H9 (cell line): ENCODE measurements around the gene KIF19. TPM values are rescaled to one million over a fixed set of nuclear protein-coding genes. Genes with fewer than 3 reads are reported as not detected.
A peak's percentile ranks its signal among the peaks of the same experiment; 100 is the strongest.

ENCODE experiments used
- DNase-seq: peaks from one replicate; pipeline ENCODE4 v3.0.0-alpha.2; 2017
- H2AFZ ChIP-seq: one replicate; pipeline ENCODE4 v1.6.1; 2013; ENCODE audit warnings: mild to moderate bottlenecking, low read length, control low read depth, moderate library complexity
- H2AK5ac ChIP-seq: 2 replicates; pipeline ENCODE4 v1.6.1; 2013; ENCODE audit warnings: low read length, control low read depth, mixed read lengths; ENCODE audit not compliant: insufficient read length
- H2BK120ac ChIP-seq: one replicate; pipeline ENCODE4 v1.6.1; 2013; ENCODE audit warnings: low read depth, mild to moderate bottlenecking, low read length, control low read depth, inconsistent platforms; ENCODE audit not compliant: poor library complexity, severe bottlenecking
- H2BK12ac ChIP-seq: 2 replicates; pipeline ENCODE4 v1.6.1; 2013; ENCODE audit warnings: low read length, control low read depth, mixed read lengths, low read depth; ENCODE audit not compliant: insufficient read length
- H2BK15ac ChIP-seq: 2 replicates; pipeline ENCODE4 v1.6.1; 2013; ENCODE audit warnings: low read depth, low read length, control low read depth
- H2BK20ac ChIP-seq: one replicate; pipeline ENCODE4 v1.6.1; 2013; ENCODE audit warnings: low read depth, mild to moderate bottlenecking, low read length, control low read depth, inconsistent platforms; ENCODE audit not compliant: poor library complexity, severe bottlenecking
- H2BK5ac ChIP-seq: 2 replicates; pipeline ENCODE4 v1.6.1; 2013; ENCODE audit warnings: low read length, control low read depth, mixed read lengths; ENCODE audit not compliant: insufficient read length
- H3K14ac ChIP-seq: 2 replicates; pipeline ENCODE4 v1.6.1; 2013; ENCODE audit warnings: low read length, control low read depth; ENCODE audit not compliant: insufficient read depth
- H3K18ac ChIP-seq: 2 replicates; pipeline ENCODE4 v1.6.1; 2013; ENCODE audit warnings: low read depth, mild to moderate bottlenecking, mixed read lengths, low read length, control low read depth; ENCODE audit not compliant: insufficient read length
- H3K23ac ChIP-seq: 2 replicates; pipeline ENCODE4 v1.6.1; 2013; ENCODE audit warnings: low read length, control low read depth, mixed read lengths, low read depth; ENCODE audit not compliant: insufficient read length
- H3K23me2 ChIP-seq: 2 replicates; pipeline ENCODE4 v1.6.1; 2013; ENCODE audit warnings: low read depth, mild to moderate bottlenecking, mixed read lengths, low read length, control low read depth; ENCODE audit not compliant: insufficient read length, poor library complexity, severe bottlenecking
- H3K27ac ChIP-seq: 2 replicates; pipeline ENCODE4 v1.5.1; 2013; ENCODE audit warnings: low read length, control low read depth, mixed read lengths, low read depth; ENCODE audit not compliant: insufficient read length
- H3K27me3 ChIP-seq: 2 replicates; pipeline ENCODE4 v1.6.1; 2013; ENCODE audit warnings: low read length, control low read depth, inconsistent platforms; ENCODE audit not compliant: insufficient read depth
- H3K4ac ChIP-seq: 2 replicates; pipeline ENCODE4 v1.6.1; 2013; ENCODE audit warnings: low read depth, mild to moderate bottlenecking, control low read depth, inconsistent platforms, low read length, moderate library complexity
- H3K4me1 ChIP-seq: 2 replicates; pipeline ENCODE4 v1.6.1; 2013; ENCODE audit warnings: low read length, control low read depth, inconsistent platforms; ENCODE audit not compliant: insufficient read depth
- H3K4me2 ChIP-seq: 2 replicates; pipeline ENCODE4 v1.6.1; 2013; ENCODE audit warnings: low read length, control low read depth, mixed read lengths; ENCODE audit not compliant: insufficient read length, insufficient read depth
- H3K56ac ChIP-seq: 2 replicates; pipeline ENCODE4 v1.6.1; 2013; ENCODE audit warnings: low read depth, mild to moderate bottlenecking, mixed read lengths, low read length, control low read depth; ENCODE audit not compliant: insufficient read length
- H3K79me1 ChIP-seq: 2 replicates; pipeline ENCODE4 v1.6.1; 2013; ENCODE audit warnings: low read depth, mild to moderate bottlenecking, moderate library complexity, low read length, control low read depth, inconsistent platforms; ENCODE audit not compliant: insufficient read depth, poor library complexity, severe bottlenecking
- H3K79me2 ChIP-seq: 2 replicates; pipeline ENCODE4 v1.6.1; 2013; ENCODE audit warnings: low read length, control low read depth, inconsistent platforms; ENCODE audit not compliant: insufficient read depth
- H3K9ac ChIP-seq: 2 replicates; pipeline ENCODE4 v1.6.1; 2013; ENCODE audit warnings: low read length, control low read depth, mixed read lengths; ENCODE audit not compliant: insufficient read length; ENCODE audit errors: extremely low read depth
- H3K9me3 ChIP-seq: one replicate; pipeline ENCODE4 v1.6.1; 2013; ENCODE audit warnings: low read depth, low read length, inconsistent platforms; ENCODE audit not compliant: control insufficient read depth
- H3T11ph ChIP-seq: one replicate; pipeline ENCODE4 v1.6.1; 2013; ENCODE audit warnings: mild to moderate bottlenecking, low read length, control low read depth, inconsistent platforms
- H4K20me1 ChIP-seq: one replicate; pipeline ENCODE4 v1.6.1; 2013; ENCODE audit not compliant: control insufficient read depth, insufficient read length, insufficient read depth
- H4K5ac ChIP-seq: 2 replicates; pipeline ENCODE4 v1.6.1; 2013; ENCODE audit warnings: low read depth, mild to moderate bottlenecking, mixed read lengths, low read length, control low read depth; ENCODE audit not compliant: insufficient read length
- H4K8ac ChIP-seq: replicated peaks from 2 replicates; pipeline ENCODE4 v1.6.1; 2013; ENCODE audit warnings: low read length, control low read depth, mixed read lengths, low read depth; ENCODE audit not compliant: insufficient read length
- H4K91ac ChIP-seq: 2 replicates; pipeline ENCODE4 v1.6.1; 2013; ENCODE audit warnings: low read depth, mild to moderate bottlenecking, moderate library complexity, mixed read lengths, low read length, control low read depth; ENCODE audit not compliant: insufficient read length
- H3K27ac Mint-ChIP-seq, 3 experiments: 2 replicates in 2 of 3; 3 replicates in 1 of 3; pipeline ENCODE4 v1.8.0; 2020 to 2021; ENCODE audit warnings: mixed read lengths in 3 of 3, mild to moderate bottlenecking in 1 of 3, moderate library complexity in 1 of 3
- H3K27me3 Mint-ChIP-seq: 2 replicates; pipeline ENCODE4 v1.8.0; 2021; ENCODE audit warnings: low read depth, mild to moderate bottlenecking, moderate library complexity, mixed read lengths
- H3K36me3 Mint-ChIP-seq, 3 experiments: 2 replicates in 2 of 3; 3 replicates in 1 of 3; pipeline ENCODE4 v1.8.0; 2020 to 2021; ENCODE audit warnings: low read depth in 3 of 3, mixed read lengths in 3 of 3; ENCODE audit not compliant: insufficient read depth in 1 of 3
- H3K4me1 Mint-ChIP-seq, 2 experiments: 2 replicates each; pipeline ENCODE4 v1.8.0; 2020; ENCODE audit warnings: mixed read lengths in 2 of 2
- H3K4me3 Mint-ChIP-seq, 2 experiments: 2 replicates in 1 of 2; 3 replicates in 1 of 2; pipeline ENCODE4 v1.8.0; 2020 to 2021; ENCODE audit warnings: mild to moderate bottlenecking in 2 of 2, mixed read lengths in 2 of 2, moderate library complexity in 1 of 2
- H3K9me3 Mint-ChIP-seq, 2 experiments: 2 replicates in 1 of 2; 3 replicates in 1 of 2; pipeline ENCODE4 v1.8.0; 2020; ENCODE audit warnings: mild to moderate bottlenecking in 2 of 2, mixed read lengths in 2 of 2, moderate library complexity in 1 of 2
- CTCF ChIP-seq: fragments of 200-600 bp; sonication (generic); conservative IDR thresholded peaks from 3 replicates; pipeline ENCODE4 v1.8.0; 2021; ENCODE audit warnings: antibody characterized with exemption, mild to moderate bottlenecking
- WGBS: extraction: QIAGEN DNeasy Blood & Tissue Kit; methylation state at CpG from one replicate; pipeline ENCODE4 v1.1.7; 2013; ENCODE audit warnings: missing lambda C conversion rate, low lambda C conversion rate, mixed read lengths; ENCODE audit not compliant: insufficient read length; ENCODE audit errors: extremely low coverage; 5-methylcytosine and 5-hydroxymethylcytosine counted together
- total RNA-seq: library from RNA; stranded (reverse); gene quantifications from 2 replicates; pipeline ENCODE4 v1.2.1, GENCODE V29; 2021

KIF19 gene
- total RNA-seq, 1 experiment from 2014 or later: 0.13 TPM

GRCh38 chr17:74296548-74296936, 29.5 kb upstream of the KIF19 start:
- H3K4me3 Mint-ChIP-seq: no peak overlapping the region
- no CpG with 5 or more reads among the region's 5 CpGs for WGBS
- no peak overlapping the region for H3K27ac ChIP-seq

More at GRCh38 chr17:74296548-74296936, 29.5 kb upstream of the KIF19 start:
- peak; percentile 71 for TF ChIP-seq CTCF
- no peak overlapping the region for H2BK120ac ChIP-seq
- no peak overlapping the region for H3K18ac ChIP-seq
- no peak overlapping the region for H3K23ac ChIP-seq
- no peak overlapping the region for H4K91ac ChIP-seq
- no peaks in the 10 kb centered on the region for H3K23me2 ChIP-seq
- H3T11ph ChIP-seq: no peak overlapping the region
- H3K14ac ChIP-seq: no peak overlapping the region
- no peak overlapping the region for H2BK5ac ChIP-seq
- no peak overlapping the region for H3K56ac ChIP-seq
- H2AFZ ChIP-seq: no peak overlapping the region
- no peak overlapping the region for H4K5ac ChIP-seq
- H2BK20ac ChIP-seq: no peak overlapping the region
- H3K4me2 ChIP-seq: no peak overlapping the region
- peaks cover 32% of the 10 kb centered on the region for H3K27me3 Mint-ChIP-seq
- no peaks in the 10 kb centered on the region for H3K27me3 ChIP-seq
- 0 out of 4 replicates have a peak, but pooled peaks cover 0 to 1% of the 10 kb centered on the region in 2 experiments for H3K4me1 Mint-ChIP-seq
- no peak overlapping the region for H4K8ac ChIP-seq
- H2AK5ac ChIP-seq: no peak overlapping the region
- H3K9me3 ChIP-seq: no peaks in the 10 kb centered on the region
- H2BK15ac ChIP-seq: no peak overlapping the region
- peaks cover 2 to 4% of the 10 kb centered on the region in 2 experiments; a peak in 2 of 5 replicates for H3K9me3 Mint-ChIP-seq
- no peaks in the 10 kb centered on the region for H3K79me1 ChIP-seq
- no peaks in the 10 kb centered on the region; a peak in 1 of 7 replicates for H3K36me3 Mint-ChIP-seq
- H3K9ac ChIP-seq: no peak overlapping the region
- H2BK12ac ChIP-seq: no peak overlapping the region
- no peak overlapping the region for H3K4ac ChIP-seq
- no peaks in the 10 kb centered on the region for H3K79me2 ChIP-seq
- H3K4me1 ChIP-seq: no peaks in the 10 kb centered on the region
- H3K27ac Mint-ChIP-seq: no peak overlapping the region
- peak; percentile 76 for DNase-seq
- no peaks in the 10 kb centered on the region for H4K20me1 ChIP-seq
